K562 (cell line): ENCODE results near the gene PRDM12. TPM values are rescaled to one million over a fixed set of nuclear protein-coding genes. Genes with fewer than 3 reads are reported as not detected.

Source experiments
- CEBPG ChIP-seq, 3 experiments: fragments of 200-800 bp in 1 of 3; sonication (Bioruptor generic) in 1 of 3; sonication (generic) in 1 of 3; formaldehyde crosslinking in 1 of 3; IDR thresholded peaks in 2 of 3; conservative IDR thresholded peaks in 1 of 3; 2 replicates each; pipeline versions ENCODE4 v1.6.1 to v1.8.0; 2016 to 2022; ENCODE audit warnings: missing compliant biosample characterization in 2 of 3, missing genetic modification characterization in 2 of 3, mild to moderate bottlenecking in 1 of 3, missing genetic modification reagents in 1 of 3
- ELK1 ChIP-seq: sonication (generic); formaldehyde crosslinking; IDR thresholded peaks from 2 replicates; pipeline ENCODE4 v1.8.1; 2022; ENCODE audit warnings: missing genetic modification reagents
- HEY1 ChIP-seq: fragments of 250-450 bp; sonication (Bioruptor Pico); IDR thresholded peaks from 2 replicates; pipeline ENCODE4 v1.5.0; 2020; ENCODE audit warnings: mild to moderate bottlenecking, moderate library complexity, borderline replicate concordance
- KDM2B ChIP-seq: fragments of 250-450 bp; sonication (Bioruptor Pico); IDR thresholded peaks from 2 replicates; pipeline ENCODE4 v1.8.0; 2021; ENCODE audit warnings: mild to moderate bottlenecking, moderate library complexity
- XRCC3 ChIP-seq: fragments of 450-650 bp; IDR thresholded peaks from 2 replicates; pipeline ENCODE4 v1.6.1; 2017; ENCODE audit warnings: mild to moderate bottlenecking, moderate library complexity
- ZNF165 ChIP-seq: fragments of 250-450 bp; sonication (Bioruptor Pico); IDR thresholded peaks from 2 replicates; pipeline ENCODE4 v1.4.0; 2020; ENCODE audit warnings: borderline replicate concordance
- ZNF41 ChIP-seq: fragments of 250-450 bp; sonication (Bioruptor Pico); conservative IDR thresholded peaks from 2 replicates; pipeline ENCODE4 v1.4.0; 2020; ENCODE audit warnings: mild to moderate bottlenecking
- ZNF79 ChIP-seq: fragments of 250-450 bp; sonication (Bioruptor Pico); IDR thresholded peaks from 2 replicates; pipeline ENCODE4 v1.4.0; 2020; ENCODE audit warnings: low read depth, mild to moderate bottlenecking, moderate library complexity
- polyA plus RNA-seq, 8 experiments: library from polyadenylated mRNA; depleted of rRNA in 4 of 8; stranded (reverse) in 5 of 8; unstranded in 3 of 8; fragments of >200 nt; fragmentation: Nextera tagmentation in 2 of 8; fragmentation: Illumina TruSeq in 1 of 8; extraction: Ambion mirVana in 2 of 8; extraction: Trizol in 1 of 8; gene quantifications; 2 replicates each; pipeline versions ENCODE4 v1.2.1 to v1.2.3, GENCODE V29; 2011 to 2014; ENCODE audit warnings: inconsistent platforms in 1 of 8, missing spikeins in 1 of 8
- total RNA-seq, 7 experiments: library from RNA; depleted of rRNA in 6 of 7; stranded (reverse); fragments of >200 nt in 6 of 7; fragmentation: Illumina TruSeq in 2 of 7; extraction: Trizol in 2 of 7; gene quantifications; 2 replicates each; pipeline versions ENCODE4 v1.2.1 to v1.2.3, GENCODE V29; 2011 to 2021; ENCODE audit warnings: low replicate concordance in 1 of 7
- TF ChIP-seq, protein P1 (sequence below): IDR thresholded peaks from 2 replicates; pipeline ENCODE4 v1.6.1; 2012; ENCODE audit warnings: low read depth, low read length, improper control_type of control experiment, borderline replicate concordance
- TF ChIP-seq, protein P2 (sequence below), 2 experiments: fragments of 150-350 bp in 1 of 2; IDR thresholded peaks; 2 replicates each; pipeline ENCODE4 v1.6.1; 2012 to 2016; ENCODE audit warnings: low read depth in 2 of 2, low read length in 2 of 2, mild to moderate bottlenecking in 1 of 2, moderate library complexity in 1 of 2

PRDM12 gene
- total and polyA plus RNA-seq, 9 of the 15 experiments (the other 6 are each of a cell fraction or from before 2014, with no cell fraction given) = 0.04 to 0.22 (median 0.07) TPM; not detected in 3

- TF ChIP-seq XRCC3 (no peak), CEBPG (CRISPR knock-in tag; IDR thresholded peaks at IDR 0.05) (no peak), CEBPG (tag; conservative IDR thresholded peaks at IDR 0.05 in 1 of 2, IDR thresholded peaks at IDR 0.05 in 1 of 2) (no peak), ZNF41 (no peak), KDM2B (CRISPR knock-in tag) (no peak), ZNF79 (CRISPR knock-in tag) (no peak), HEY1 (CRISPR knock-in tag) (no peak), ELK1 (CRISPR knock-in tag) (no peak), ZNF165 (no peak)
- TF ChIP-seq, protein P1, sequence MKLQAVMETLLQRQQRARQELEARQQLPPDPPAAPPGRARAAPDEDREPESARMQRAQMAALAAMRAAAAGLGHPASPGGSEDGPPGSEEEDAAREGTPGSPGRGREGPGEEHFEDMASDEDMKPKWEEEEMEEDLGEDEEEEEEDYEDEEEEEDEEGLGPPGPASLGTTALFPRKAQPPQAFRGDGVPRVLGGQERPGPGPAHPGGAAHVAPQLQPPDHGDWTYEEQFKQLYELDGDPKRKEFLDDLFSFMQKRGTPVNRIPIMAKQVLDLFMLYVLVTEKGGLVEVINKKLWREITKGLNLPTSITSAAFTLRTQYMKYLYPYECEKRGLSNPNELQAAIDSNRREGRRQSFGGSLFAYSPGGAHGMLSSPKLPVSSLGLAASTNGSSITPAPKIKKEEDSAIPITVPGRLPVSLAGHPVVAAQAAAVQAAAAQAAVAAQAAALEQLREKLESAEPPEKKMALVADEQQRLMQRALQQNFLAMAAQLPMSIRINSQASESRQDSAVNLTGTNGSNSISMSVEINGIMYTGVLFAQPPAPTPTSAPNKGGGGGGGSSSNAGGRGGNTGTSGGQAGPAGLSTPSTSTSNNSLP = no peak
- TF ChIP-seq, protein P2, sequence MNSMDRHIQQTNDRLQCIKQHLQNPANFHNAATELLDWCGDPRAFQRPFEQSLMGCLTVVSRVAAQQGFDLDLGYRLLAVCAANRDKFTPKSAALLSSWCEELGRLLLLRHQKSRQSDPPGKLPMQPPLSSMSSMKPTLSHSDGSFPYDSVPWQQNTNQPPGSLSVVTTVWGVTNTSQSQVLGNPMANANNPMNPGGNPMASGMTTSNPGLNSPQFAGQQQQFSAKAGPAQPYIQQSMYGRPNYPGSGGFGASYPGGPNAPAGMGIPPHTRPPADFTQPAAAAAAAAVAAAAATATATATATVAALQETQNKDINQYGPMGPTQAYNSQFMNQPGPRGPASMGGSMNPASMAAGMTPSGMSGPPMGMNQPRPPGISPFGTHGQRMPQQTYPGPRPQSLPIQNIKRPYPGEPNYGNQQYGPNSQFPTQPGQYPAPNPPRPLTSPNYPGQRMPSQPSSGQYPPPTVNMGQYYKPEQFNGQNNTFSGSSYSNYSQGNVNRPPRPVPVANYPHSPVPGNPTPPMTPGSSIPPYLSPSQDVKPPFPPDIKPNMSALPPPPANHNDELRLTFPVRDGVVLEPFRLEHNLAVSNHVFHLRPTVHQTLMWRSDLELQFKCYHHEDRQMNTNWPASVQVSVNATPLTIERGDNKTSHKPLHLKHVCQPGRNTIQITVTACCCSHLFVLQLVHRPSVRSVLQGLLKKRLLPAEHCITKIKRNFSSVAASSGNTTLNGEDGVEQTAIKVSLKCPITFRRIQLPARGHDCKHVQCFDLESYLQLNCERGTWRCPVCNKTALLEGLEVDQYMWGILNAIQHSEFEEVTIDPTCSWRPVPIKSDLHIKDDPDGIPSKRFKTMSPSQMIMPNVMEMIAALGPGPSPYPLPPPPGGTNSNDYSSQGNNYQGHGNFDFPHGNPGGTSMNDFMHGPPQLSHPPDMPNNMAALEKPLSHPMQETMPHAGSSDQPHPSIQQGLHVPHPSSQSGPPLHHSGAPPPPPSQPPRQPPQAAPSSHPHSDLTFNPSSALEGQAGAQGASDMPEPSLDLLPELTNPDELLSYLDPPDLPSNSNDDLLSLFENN (IDR thresholded peaks at IDR 0.05; ENCODE audit: low read depth in 2 of 2, low read length in 2 of 2) = no peak
Observed at GRCh38 chr9:130662970-130663257, 1.5 kb upstream of the PRDM12 start (continued).
